Fibroblast of lung (primary cell): ENCODE results near the gene BCLAF1. TPM values are rescaled to one million over a fixed set of nuclear protein-coding genes. Genes with fewer than 3 reads are reported as not detected.
A peak's percentile ranks its signal among the peaks of the same experiment; 100 is the strongest.

Experiments
- DNase-seq, 2 donors: peaks; one replicate each; pipeline versions ENCODE4 v3.0.0 to v3.0.0-alpha.2; 2010; ENCODE audit warnings: low read depth in 2 of 2
- H2AFZ ChIP-seq: 2 replicates; pipeline ENCODE4 v1.5.1; 2012; ENCODE audit warnings: low read length, control low read depth, inconsistent platforms
- H3K27ac ChIP-seq: 2 replicates; pipeline ENCODE4 v1.5.1; 2011; ENCODE audit warnings: low read length, control low read depth; ENCODE audit not compliant: insufficient read depth
- H3K27me3 ChIP-seq: 2 replicates; pipeline ENCODE4 v1.5.1; 2011; ENCODE audit warnings: mild to moderate bottlenecking, low read length; ENCODE audit not compliant: control insufficient read depth, insufficient read depth
- H3K36me3 ChIP-seq: 2 replicates; pipeline ENCODE4 v1.5.1; 2011; ENCODE audit warnings: low read length; ENCODE audit not compliant: control insufficient read depth, insufficient read depth
- H3K4me1 ChIP-seq: 2 replicates; pipeline ENCODE4 v1.5.1; 2011; ENCODE audit warnings: low read length; ENCODE audit not compliant: control insufficient read depth, insufficient read depth; ENCODE audit errors: extremely low read depth
- H3K4me2 ChIP-seq: 2 replicates; pipeline ENCODE4 v1.5.1; 2011; ENCODE audit warnings: low read length, control low read depth; ENCODE audit not compliant: insufficient read depth; ENCODE audit errors: extremely low read depth
- H3K4me3 ChIP-seq, 4 experiments: fragments of 200-600 bp in 1 of 4; sonication (generic) in 1 of 4; replicated peaks in 1 of 4; 2 replicates each; pipeline ENCODE4 v1.5.1; 2011 to 2016; ENCODE audit warnings: low read length in 4 of 4, low read depth in 3 of 4, mild to moderate bottlenecking in 3 of 4, control low read depth in 2 of 4, inconsistent platforms in 1 of 4, mixed read lengths in 1 of 4; ENCODE audit not compliant: insufficient read depth in 1 of 4; ENCODE audit errors: control extremely low read depth in 1 of 4
- H3K79me2 ChIP-seq: 2 replicates; pipeline ENCODE4 v1.5.1; 2012; ENCODE audit warnings: mild to moderate bottlenecking, low read length, inconsistent platforms; ENCODE audit not compliant: control insufficient read depth, insufficient read depth
- H3K9ac ChIP-seq: 2 replicates; pipeline ENCODE4 v1.5.1; 2011; ENCODE audit warnings: mild to moderate bottlenecking, low read length, control low read depth; ENCODE audit not compliant: insufficient read depth
- H3K9me3 ChIP-seq: 2 replicates; pipeline ENCODE4 v1.5.1; 2012; ENCODE audit warnings: low read depth, low read length; ENCODE audit not compliant: control insufficient read depth, insufficient read depth
- H4K20me1 ChIP-seq: 2 replicates; pipeline ENCODE4 v1.5.1; 2011; ENCODE audit warnings: low read length; ENCODE audit not compliant: control insufficient read depth, insufficient read depth; ENCODE audit errors: extremely low read depth
- CTCF ChIP-seq, 2 donors: IDR thresholded peaks in 1 of 2; conservative IDR thresholded peaks in 1 of 2; 1 replicate in 1 of 2; 2 replicates in 1 of 2; pipeline ENCODE4 v1.5.1; 2011 to 2012; ENCODE audit warnings: low read length in 2 of 2, control low read depth in 1 of 2, inconsistent platforms in 1 of 2, low read depth in 1 of 2, mild to moderate bottlenecking in 1 of 2
- EZH2 ChIP-seq: IDR thresholded peaks from 2 replicates; pipeline ENCODE4 v1.5.1; 2012; ENCODE audit warnings: low read length, control low read depth, mild to moderate bottlenecking; ENCODE audit errors: missing control alignments
- polyA plus RNA-seq, 2 donors: library from polyadenylated mRNA; depleted of rRNA in 1 of 2; stranded (reverse) in 1 of 2; unstranded in 1 of 2; fragments of >200 nt; gene quantifications; 2 replicates each; pipeline ENCODE4 v1.2.1, GENCODE V29; 2011 to 2012; ENCODE audit warnings: missing spikeins in 1 of 2
- total RNA-seq: library from RNA; depleted of rRNA; stranded (reverse); fragments of >200 nt; gene quantifications from 2 replicates; pipeline ENCODE4 v1.2.1, GENCODE V29; 2014

Gene BCLAF1
- total and polyA plus RNA-seq, 2 donors (not counting 1 experiment from before 2014, with no cell fraction given) = 82.6 to 102 TPM

GRCh38 chr6:136249811-136250685 is 39.6 kb downstream of the BCLAF1 start, which contains the start of gene MTFR2:
Gene MTFR2 (minus strand): TSS chr6:136250311. CDS start chr6:136249099, 1,212 bp downstream.
- H3K9me3 ChIP-seq = no peaks in the 10 kb centered on the region
- H2AFZ ChIP-seq = peak within 1 kb of the TSS; percentile 88
- no peaks in the 10 kb centered on the region for H3K4me1 ChIP-seq
- no peaks in the 10 kb centered on the region for H4K20me1 ChIP-seq
- H3K27ac ChIP-seq = peak within 1 kb of the TSS; percentile 74
- peaks cover 9% of the 10 kb centered on the region for H3K79me2 ChIP-seq
- TF ChIP-seq CTCF (conservative IDR thresholded peaks at IDR 0.05 in 1 of 2, IDR thresholded peaks at IDR 0.05 in 1 of 2; ENCODE audit: low read depth in 1 of 2, low read length in 2 of 2) = no peak
- TF ChIP-seq EZH2 = no peak
- H3K27me3 ChIP-seq = no peaks in the 10 kb centered on the region
- peak within 1 kb of the TSS; percentile 58 for H3K9ac ChIP-seq
- peak within 1 kb of the TSS; percentile 98 for H3K4me2 ChIP-seq
- peak within 1 kb of the TSS; percentile 85 to 98 (median 94) for H3K4me3 ChIP-seq
- DNase-seq = peak; percentile 99
- no peaks in the 10 kb centered on the region for H3K36me3 ChIP-seq

GRCh38 chr6:136249336-136249735 is 40.3 kb downstream of the BCLAF1 start:
- H3K4me3 ChIP-seq = peak overlapping the region; percentile 85 to 98 (median 94)
- H3K9me3 ChIP-seq = no peaks in the 10 kb centered on the region
- peak in 1 of 2 donors; percentile 9 for DNase-seq
- H3K9ac ChIP-seq = no peak overlapping the region
- H3K36me3 ChIP-seq = no peaks in the 10 kb centered on the region
- no peaks in the 10 kb centered on the region for H3K27me3 ChIP-seq
- H2AFZ ChIP-seq = peak overlapping the region; percentile 88
- H3K4me1 ChIP-seq = no peaks in the 10 kb centered on the region
- no peaks in the 10 kb centered on the region for H4K20me1 ChIP-seq
- H3K4me2 ChIP-seq = peak overlapping the region; percentile 88
- H3K79me2 ChIP-seq = peaks cover 9% of the 10 kb centered on the region
- H3K27ac ChIP-seq = peak overlapping the region; percentile 74
- TF ChIP-seq CTCF (conservative IDR thresholded peaks at IDR 0.05 in 1 of 2, IDR thresholded peaks at IDR 0.05 in 1 of 2; ENCODE audit: low read depth in 1 of 2, low read length in 2 of 2) (no peak), EZH2 (no peak)

- Histone ChIP-seq H3K9ac (no peak overlapping the region), H3K36me3 (peaks cover 2% of the 10 kb centered on the region), H3K79me2 (peaks cover 3% of the 10 kb centered on the region), H2AFZ (no peak overlapping the region), H4K20me1 (no peaks in the 10 kb centered on the region), H3K27me3 (no peaks in the 10 kb centered on the region), H3K9me3 (no peaks in the 10 kb centered on the region), H3K4me3 (no peak overlapping the region), H3K4me2 (no peak overlapping the region), H3K4me1 (no peaks in the 10 kb centered on the region), H3K27ac (no peak overlapping the region)
- TF ChIP-seq CTCF (conservative IDR thresholded peaks at IDR 0.05 in 1 of 2, IDR thresholded peaks at IDR 0.05 in 1 of 2; ENCODE audit: low read depth in 1 of 2, low read length in 2 of 2) (no peak), EZH2 (no peak)
- DNase-seq = peak in 1 of 2 donors; percentile 52
Measured at GRCh38 chr6:136244061-136244616, 45.5 kb downstream of the BCLAF1 start.
